Prostate gland (tissue), 2 donors: ENCODE data around the gene PRKG1.

Experiments
- POLR2A ChIP-seq: fragments of 450-650 bp; IDR thresholded peaks from one replicate; pipeline ENCODE4 v1.6.1; 2016; ENCODE audit warnings: antibody characterized with exemption, mild to moderate bottlenecking
- POLR2AphosphoS5 ChIP-seq: sonication (generic); formaldehyde crosslinking; IDR thresholded peaks from one replicate; pipeline ENCODE4 v1.6.1; 2017; ENCODE audit warnings: antibody characterized with exemption
- TF ChIP-seq, protein P1 (sequence below), 4 experiments: fragments of 200-600 bp in 2 of 4; fragments of 450-650 bp in 2 of 4; sonication (generic) in 2 of 4; IDR thresholded peaks; 1 replicate in 3 of 4; 2 replicates in 1 of 4; pipeline ENCODE4 v1.5.1; 2016 to 2019; ENCODE audit warnings: antibody characterized with exemption in 4 of 4, mild to moderate bottlenecking in 2 of 4, moderate library complexity in 2 of 4

DNA sequence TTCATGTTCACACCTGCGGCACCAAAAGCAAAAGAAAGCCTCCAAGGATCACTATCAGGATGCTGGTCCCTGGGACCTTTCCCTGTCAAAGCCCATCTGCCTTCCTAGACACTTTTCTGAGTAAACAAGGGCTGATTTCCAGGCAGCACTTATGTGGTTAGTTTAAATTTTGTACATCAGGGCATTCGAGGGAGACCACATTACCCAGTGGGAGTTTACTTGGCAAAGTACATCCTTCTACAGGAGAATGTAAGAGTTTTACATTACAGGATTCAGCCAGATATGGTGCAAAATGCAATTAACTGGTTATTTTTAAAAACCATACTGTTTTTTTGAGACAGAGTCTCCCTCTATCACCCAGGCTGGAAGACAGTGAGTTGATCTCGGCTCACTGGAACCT is 493.0 kb downstream of the PRKG1 start:
- TF ChIP-seq POLR2A (no peak), POLR2AphosphoS5 (no peak)
- TF ChIP-seq, protein P1, sequence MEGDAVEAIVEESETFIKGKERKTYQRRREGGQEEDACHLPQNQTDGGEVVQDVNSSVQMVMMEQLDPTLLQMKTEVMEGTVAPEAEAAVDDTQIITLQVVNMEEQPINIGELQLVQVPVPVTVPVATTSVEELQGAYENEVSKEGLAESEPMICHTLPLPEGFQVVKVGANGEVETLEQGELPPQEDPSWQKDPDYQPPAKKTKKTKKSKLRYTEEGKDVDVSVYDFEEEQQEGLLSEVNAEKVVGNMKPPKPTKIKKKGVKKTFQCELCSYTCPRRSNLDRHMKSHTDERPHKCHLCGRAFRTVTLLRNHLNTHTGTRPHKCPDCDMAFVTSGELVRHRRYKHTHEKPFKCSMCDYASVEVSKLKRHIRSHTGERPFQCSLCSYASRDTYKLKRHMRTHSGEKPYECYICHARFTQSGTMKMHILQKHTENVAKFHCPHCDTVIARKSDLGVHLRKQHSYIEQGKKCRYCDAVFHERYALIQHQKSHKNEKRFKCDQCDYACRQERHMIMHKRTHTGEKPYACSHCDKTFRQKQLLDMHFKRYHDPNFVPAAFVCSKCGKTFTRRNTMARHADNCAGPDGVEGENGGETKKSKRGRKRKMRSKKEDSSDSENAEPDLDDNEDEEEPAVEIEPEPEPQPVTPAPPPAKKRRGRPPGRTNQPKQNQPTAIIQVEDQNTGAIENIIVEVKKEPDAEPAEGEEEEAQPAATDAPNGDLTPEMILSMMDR (IDR thresholded peaks at IDR 0.05): no peak
